Urinary bladder (tissue), 4 donors: ENCODE results near the gene MDM4. TPM values are rescaled to one million over a fixed set of nuclear protein-coding genes. Genes with fewer than 3 reads are reported as not detected.
"Not testable (repeated sequence)": the region's sequence is repeated elsewhere in the genome, so short reads cannot be mapped to it uniquely, and the experiment has no call there.

Source experiments
- DNase-seq: peaks from one replicate; pipeline ENCODE4 v3.0.0-alpha.2; 2015; ENCODE audit errors: extremely low spot score
- H3K27ac ChIP-seq: one replicate; pipeline ENCODE4 v1.5.1; 2013; ENCODE audit warnings: low read depth, mild to moderate bottlenecking, moderate library complexity
- H3K36me3 ChIP-seq: one replicate; pipeline ENCODE4 v1.6.1; 2013; ENCODE audit warnings: mild to moderate bottlenecking, moderate library complexity; ENCODE audit not compliant: insufficient read depth
- H3K4me1 ChIP-seq: one replicate; pipeline ENCODE4 v1.6.1; 2013; ENCODE audit warnings: mild to moderate bottlenecking, moderate library complexity; ENCODE audit not compliant: insufficient read depth
- H3K4me3 ChIP-seq: one replicate; pipeline ENCODE4 v1.5.1; 2013; ENCODE audit warnings: low read depth, low read length
- WGBS: extraction: QIAGEN DNeasy Blood & Tissue Kit; methylation state at CpG from one replicate; pipeline ENCODE4 v1.1.7; 2013; 5-methylcytosine and 5-hydroxymethylcytosine counted together
- polyA plus RNA-seq: library from polyadenylated mRNA; stranded (reverse); fragments of 200-250 nt; gene quantifications from one replicate; pipeline ENCODE4 v1.2.3, GENCODE V29; 2013
- total RNA-seq: library from RNA; depleted of rRNA; stranded (reverse); fragments of >200 nt; gene quantifications from one replicate; pipeline ENCODE4 v1.2.3, GENCODE V29; 2014
- donor health status: healthy with polysubstance abuse.
- donor health status: healthy.

The MDM4 gene
- total and polyA plus RNA-seq, 2 donors: 4.4 to 148 TPM

DNA sequence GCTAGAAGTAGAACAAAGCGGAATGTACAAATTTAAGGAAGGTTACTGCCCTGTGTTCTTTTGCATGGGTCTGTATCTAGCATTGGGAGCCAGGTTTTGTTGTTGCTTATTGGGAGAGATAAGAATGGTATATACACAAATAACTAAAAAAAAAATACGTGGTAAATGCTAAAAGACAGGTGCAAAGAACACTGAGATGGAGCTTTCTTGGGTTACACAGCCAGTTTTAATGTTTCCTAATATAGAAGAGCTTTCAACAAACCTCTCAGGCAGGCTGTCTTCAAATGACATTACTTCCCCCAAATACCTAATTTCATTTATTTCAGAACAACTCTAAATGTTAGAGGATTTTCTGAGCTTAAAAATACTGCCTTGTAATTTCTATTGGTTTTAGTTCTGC, 1.4 kb upstream of the MDM4 start:
- no peaks in the 10 kb centered on the region for H3K36me3 ChIP-seq
- H3K4me1 ChIP-seq: peaks cover 5% of the 10 kb centered on the region
- no peak for DNase-seq
- no peak overlapping the region for H3K27ac ChIP-seq
- WGBS: 69% methylated on average over 2 of the region's 2 CpGs
- H3K4me3 ChIP-seq: no peak overlapping the region

DNA sequence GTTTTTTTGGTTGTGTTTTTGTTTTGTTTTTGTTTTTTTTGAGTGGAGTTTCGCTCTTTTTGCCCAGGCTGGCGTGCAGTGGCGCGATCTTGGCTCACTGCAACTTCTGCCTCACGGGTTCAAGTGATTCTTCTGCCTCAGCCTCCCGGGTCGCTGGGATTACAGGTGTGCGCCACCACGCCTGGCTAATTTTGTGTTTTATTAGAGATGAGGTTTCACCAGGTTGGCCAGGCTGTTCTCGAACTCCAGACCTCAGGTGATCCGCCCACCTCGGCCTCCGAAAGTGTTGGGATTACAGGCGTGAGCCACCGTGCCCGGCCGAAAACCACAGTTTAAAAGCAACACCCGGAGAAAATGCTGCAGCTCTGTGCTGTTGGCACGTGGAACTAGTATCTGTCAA, 1.2 kb downstream of the MDM4 start:
- H3K4me1 ChIP-seq, DNase-seq, H3K27ac ChIP-seq, H3K36me3 ChIP-seq, H3K4me3 ChIP-seq: not testable (repeated sequence)
- WGBS: 91% methylated on average over 19 of the region's 19 CpGs

DNA sequence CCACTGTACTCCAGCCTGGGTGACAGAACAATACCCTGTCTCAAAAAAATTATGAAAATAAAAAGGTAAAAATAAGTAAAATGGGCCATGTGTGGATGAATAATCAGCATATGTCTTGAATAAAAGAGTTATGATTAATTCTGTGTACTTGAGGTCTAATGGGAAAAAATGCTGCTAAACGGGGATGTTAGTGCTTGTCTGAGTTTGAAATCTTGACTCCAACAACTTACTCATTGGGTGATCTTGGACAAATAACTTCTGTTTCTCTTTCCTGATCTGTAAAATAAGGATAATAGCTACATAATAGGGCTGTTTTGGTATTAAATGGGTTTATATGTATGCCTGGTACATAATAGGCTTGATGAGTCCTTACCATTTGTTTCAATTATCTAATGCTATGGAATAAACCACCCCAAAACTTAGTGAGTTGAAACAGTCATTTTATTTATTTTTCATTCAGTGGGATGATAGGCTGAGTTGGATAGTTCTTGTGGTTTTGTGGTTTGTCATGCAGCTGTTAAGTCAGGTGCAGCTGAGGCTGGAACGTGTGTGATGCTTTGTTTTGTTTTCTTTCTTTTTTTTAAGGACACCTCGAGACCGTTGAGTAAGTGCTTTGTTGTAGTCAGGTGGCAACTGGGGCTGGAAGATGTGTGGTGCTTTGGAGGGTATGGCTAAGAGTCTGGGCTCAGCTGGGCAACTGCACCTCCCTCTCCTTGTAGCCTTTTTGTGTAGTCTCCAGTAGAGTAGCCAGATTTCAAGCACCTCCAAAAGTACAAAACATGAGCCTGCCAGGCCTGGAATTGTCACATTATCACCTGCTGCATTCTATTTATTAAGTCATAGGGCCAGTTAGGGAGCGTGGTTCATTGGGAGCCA, 4.9 kb downstream of the MDM4 start:
- peaks cover 5% of the 10 kb centered on the region for H3K4me1 ChIP-seq
- peaks cover 1% of the 10 kb centered on the region for H3K36me3 ChIP-seq
- H3K27ac ChIP-seq: no peak overlapping the region
- 64% methylated on average over 5 of the region's 5 CpGs for WGBS
- DNase-seq: no peak
- no peak overlapping the region for H3K4me3 ChIP-seq

DNA sequence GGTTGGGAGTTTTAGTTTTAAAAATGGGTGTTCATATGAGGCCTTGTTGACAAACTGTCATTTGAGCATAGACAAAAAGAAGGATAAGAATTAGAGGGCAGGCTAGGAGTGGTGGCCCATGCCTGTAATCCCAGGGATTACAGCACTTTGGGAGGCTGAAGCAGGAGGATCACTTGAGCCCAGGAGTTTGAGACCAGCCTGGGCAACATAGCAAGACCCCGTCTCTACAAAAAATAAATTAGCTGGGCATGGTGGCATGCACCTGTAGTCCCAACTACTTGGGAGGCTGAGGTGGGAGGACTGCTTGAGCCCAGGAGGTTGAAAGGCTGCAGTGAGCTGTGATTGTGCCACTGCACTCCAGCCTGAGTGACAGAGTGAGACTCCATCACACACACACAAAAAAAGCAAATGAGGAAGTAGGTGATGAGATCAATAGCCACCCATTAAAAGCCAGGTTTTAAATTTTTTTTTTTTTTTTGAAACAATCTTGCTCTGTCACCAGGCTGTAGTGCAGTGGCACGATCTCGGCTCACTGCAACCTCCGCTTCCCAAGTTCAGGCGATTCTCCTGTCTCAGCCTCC, 5.8 kb downstream of the MDM4 start:
- not testable (repeated sequence) for H3K36me3 ChIP-seq, H3K4me1 ChIP-seq, H3K4me3 ChIP-seq, DNase-seq, H3K27ac ChIP-seq
- 77% methylated on average over 5 of the region's 5 CpGs for WGBS

DNA sequence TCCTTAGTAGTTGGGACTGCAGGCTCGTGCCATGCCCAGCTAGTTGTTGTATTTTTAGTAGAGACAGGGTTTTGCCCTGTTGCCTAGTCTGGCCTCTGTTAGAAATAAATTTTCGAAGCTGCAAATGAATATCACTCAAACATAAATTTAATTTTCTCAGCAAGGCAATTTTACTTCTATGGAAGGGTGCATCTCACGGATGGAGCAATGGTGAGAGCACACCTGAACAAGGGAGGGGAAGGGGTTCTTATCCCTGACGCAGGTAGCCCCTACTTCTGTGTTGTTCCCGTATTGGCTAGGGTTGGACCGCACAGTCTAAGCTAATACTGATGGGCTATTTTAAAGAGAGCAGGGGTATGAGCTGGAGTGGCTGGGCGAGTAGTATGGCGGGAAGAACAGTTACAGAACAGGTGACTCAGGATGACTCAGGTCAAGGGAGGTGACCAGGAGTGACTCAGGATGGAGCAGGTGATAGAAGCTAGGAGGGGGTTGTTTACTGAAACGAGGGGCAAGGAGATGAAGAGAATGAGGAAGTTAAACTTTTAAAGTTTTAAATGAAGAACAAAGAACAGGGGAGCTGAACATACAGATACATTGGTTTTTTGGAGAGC, 7.5 kb downstream of the MDM4 start:
- Histone ChIP-seq H3K36me3 (peaks cover 3% of the 10 kb centered on the region), H3K4me1 (peaks cover under 1% of the 10 kb centered on the region), H3K27ac (no peak overlapping the region), H3K4me3 (no peak overlapping the region)
- WGBS: 94% methylated on average over 9 of the region's 9 CpGs
- no peak for DNase-seq

DNA sequence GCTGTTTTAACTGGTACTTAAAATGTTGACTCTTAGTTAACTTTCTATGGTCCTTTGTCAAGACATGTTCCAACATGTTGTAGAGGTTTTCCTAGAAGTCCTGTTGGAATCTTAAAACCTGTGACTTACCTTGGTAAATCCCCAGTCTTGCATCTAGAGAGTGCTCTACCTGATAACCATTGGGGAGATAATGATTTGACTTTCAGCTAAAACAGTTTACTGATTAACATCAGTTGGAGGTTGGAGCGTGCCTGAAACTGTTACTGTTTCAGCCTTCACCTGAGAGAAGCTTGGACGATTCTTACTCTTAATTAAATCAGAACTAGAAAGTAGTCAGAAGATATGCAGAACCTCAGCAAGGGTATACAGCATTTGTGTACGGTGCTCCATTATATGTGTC, 8.8 kb downstream of the MDM4 start:
- DNase-seq: no peak
- Histone ChIP-seq H3K36me3 (peaks cover 6% of the 10 kb centered on the region), H3K27ac (no peak overlapping the region), H3K4me3 (no peak overlapping the region), H3K4me1 (no peaks in the 10 kb centered on the region)
- WGBS: 81% methylated on average over 3 of the region's 3 CpGs

DNA sequence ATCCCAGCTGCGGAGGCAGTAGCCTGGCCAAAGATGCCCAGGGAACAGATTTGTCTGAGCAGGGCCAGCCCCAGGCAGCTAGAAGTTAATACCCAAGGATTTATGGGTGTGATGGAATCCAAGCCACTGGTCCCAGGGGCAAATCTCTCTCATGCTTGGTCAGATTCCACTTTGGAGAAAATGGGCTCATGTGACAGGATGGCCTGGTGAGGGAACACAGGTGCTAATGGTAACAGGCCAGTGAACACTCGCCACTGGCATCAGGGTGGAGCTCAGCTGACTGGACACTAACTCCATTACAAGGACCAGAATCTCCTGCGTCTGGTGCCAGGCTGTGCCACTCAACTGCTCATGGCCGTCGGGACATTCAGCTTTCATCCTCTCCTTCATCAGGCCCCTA, 12.0 kb downstream of the MDM4 start:
- H3K4me1 ChIP-seq: no peaks in the 10 kb centered on the region
- H3K27ac ChIP-seq: no peak overlapping the region
- H3K36me3 ChIP-seq: peaks cover 8% of the 10 kb centered on the region
- no peak for DNase-seq
- no peak overlapping the region for H3K4me3 ChIP-seq
- 91% methylated on average over 5 of the region's 5 CpGs for WGBS

DNA sequence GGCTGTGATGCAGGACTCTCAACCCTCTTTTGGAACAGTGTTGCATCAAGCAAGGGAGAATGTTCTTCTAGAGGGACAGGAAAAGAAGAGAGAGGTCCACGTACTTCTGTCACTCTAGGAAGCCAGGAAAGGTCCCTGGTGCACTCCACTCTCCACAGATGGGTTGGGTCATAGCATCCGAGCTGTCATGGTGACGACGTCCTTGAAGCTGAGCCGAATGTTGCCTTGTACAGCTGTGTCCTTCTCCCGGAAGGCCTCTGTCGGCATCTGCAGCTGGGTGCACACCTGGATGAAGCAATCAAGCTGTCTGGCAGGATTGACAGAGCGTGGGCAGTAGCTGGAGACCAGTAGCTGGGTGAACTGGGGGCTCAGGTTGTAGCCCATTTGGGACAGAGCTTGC, 12.5 kb downstream of the MDM4 start:
- no peak overlapping the region for H3K27ac ChIP-seq
- 87% methylated on average over 8 of the region's 8 CpGs for WGBS

DNA sequence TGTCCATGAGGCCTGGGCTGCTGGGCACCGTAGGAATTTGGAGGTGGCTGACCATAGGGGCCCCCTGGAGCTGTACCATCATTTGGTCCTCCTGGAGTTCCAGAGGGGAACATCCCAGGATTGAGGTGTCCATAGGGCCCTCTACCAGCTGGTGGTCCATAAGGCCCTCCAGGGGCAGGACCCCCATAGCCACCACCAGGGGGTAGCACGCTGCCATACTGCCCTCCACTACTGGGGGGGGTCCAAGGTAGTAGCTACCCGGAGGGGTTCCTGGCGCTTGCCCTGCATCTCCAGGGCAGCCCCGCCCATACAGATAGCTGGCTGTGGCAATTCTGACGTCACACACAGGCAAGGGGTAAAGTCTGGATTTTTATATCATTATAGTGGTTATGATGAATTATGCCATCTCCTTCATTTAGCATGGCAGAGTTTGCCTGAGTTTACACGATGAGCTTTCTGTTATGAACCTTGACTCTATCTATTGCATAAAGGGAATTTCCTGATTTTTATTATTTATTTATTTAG, 13.2 kb downstream of the MDM4 start:
- DNase-seq: no peak
- Histone ChIP-seq H3K4me1 (no peaks in the 10 kb centered on the region), H3K4me3 (no peak overlapping the region), H3K36me3 (peaks cover 6% of the 10 kb centered on the region), H3K27ac (no peak overlapping the region)
- 86% methylated on average over 7 of the region's 7 CpGs for WGBS

More for the DNA sequence above, 12.5 kb downstream of the MDM4 start:
- Histone ChIP-seq H3K4me1 (no peaks in the 10 kb centered on the region), H3K36me3 (peaks cover 6% of the 10 kb centered on the region), H3K4me3 (no peak overlapping the region)
- no peak for DNase-seq

DNA sequence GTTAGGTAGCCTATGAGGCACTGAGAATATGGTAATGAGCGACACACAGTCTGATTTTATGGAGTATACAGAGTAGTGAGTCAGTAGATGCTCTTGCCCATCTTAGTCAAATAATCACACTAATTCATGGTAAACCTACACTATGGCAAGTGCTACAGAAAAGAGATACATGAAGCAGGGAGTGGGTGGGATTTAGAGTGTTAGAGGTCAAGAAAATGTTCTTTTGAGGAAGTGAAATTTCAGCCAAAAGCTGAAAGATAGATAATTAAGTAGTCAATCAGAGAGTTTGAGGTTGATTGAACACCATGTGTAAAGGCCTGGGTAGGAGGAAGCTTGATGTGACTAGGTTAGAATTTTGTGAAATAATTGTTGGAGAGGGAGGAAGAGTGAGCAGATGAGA, 14.7 kb downstream of the MDM4 start:
- DNase-seq: no peak
- Histone ChIP-seq H3K4me1 (no peaks in the 10 kb centered on the region), H3K36me3 (peaks cover 6% of the 10 kb centered on the region), H3K4me3 (no peak overlapping the region), H3K27ac (no peak overlapping the region)
- 96% methylated on average over 1 of the region's 1 CpG for WGBS

DNA sequence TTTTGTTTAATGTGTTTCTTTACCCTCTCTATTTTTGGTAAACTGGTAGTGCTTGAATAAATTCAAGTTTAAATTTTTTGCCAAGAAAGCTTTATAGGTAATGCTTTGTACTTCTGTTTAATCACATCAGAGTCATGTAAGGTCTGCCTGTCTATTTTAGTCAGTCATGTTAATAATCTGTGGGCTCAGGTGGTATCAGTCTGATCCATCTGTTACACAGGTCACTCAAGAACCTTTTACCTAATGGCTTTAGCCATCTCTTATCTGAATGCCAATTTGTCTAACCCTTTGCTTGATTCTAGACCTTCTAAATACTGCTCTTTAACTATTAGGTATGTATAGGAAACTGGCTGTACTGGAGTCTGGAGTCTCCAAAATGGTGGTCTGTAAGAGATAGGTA, 16.6 kb downstream of the MDM4 start:
- Histone ChIP-seq H3K4me1 (no peaks in the 10 kb centered on the region), H3K27ac (no peak overlapping the region), H3K4me3 (no peak overlapping the region), H3K36me3 (peaks cover 6% of the 10 kb centered on the region)
- DNase-seq: no peak

DNA sequence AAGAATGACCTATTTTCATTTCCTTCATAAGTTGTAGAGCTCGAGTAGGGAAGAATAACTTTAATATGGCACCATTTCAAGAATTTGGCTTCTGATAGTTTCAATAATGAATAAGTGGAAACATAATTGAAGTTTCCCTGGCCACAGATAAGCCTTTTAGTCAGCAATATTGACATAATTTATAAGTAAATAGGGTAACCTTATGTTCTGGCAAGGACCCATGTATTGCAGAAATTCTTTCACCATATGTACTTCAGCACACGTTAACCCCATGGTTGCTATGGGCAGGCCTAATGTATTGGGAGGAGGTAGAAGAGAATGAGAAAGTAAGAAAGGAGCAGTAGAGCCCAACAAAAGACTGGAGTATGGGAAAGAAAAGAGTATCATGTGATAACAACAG, 25.4 kb downstream of the MDM4 start:
- Histone ChIP-seq H3K36me3 (peaks cover 3% of the 10 kb centered on the region), H3K4me1 (no peaks in the 10 kb centered on the region), H3K4me3 (no peak overlapping the region), H3K27ac (no peak overlapping the region)
- WGBS: 69% methylated on average over 2 of the region's 2 CpGs
- DNase-seq: no peak

DNA sequence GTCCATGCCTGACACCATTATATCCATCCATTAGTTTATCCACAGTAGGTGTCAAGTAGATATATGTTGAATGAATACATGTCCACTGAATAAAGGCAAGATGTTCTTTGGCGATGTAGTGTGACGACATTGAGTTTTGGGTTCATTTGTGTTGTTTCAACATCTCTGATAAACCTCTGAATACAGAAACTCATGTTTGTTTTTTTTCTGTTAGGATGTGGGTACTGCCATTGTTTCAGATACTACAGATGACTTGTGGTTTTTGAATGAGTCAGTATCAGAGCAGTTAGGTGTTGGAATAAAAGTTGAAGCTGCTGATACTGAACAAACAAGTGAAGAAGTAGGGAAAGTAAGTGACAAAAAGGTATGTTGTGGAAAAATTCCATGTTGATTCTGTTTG, 28.1 kb downstream of the MDM4 start:
- peaks cover 3% of the 10 kb centered on the region for H3K36me3 ChIP-seq
- H3K27ac ChIP-seq: no peak overlapping the region
- H3K4me3 ChIP-seq: no peak overlapping the region
- H3K4me1 ChIP-seq: no peaks in the 10 kb centered on the region
- DNase-seq: no peak
- WGBS: 97% methylated on average over 2 of the region's 2 CpGs

DNA sequence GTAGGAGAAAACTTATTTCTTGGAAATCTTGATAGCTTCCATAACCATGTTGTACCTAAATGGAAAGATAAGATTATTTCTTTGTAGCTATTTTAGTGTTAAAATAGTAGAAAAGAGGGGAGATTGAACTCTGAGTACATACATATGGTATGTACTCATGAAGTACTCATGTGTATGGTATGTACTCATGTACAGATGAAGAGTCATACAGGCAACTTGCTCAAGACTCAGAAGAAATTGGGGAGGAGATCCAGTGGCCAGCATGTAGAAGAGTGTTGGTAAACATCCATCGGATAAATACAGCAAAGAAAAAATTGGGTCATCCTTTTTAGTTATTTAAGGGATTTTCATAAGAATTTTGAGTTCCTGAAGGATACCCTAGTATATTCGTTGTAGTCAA, 29.0 kb downstream of the MDM4 start:
- DNase-seq: no peak
- H3K4me3 ChIP-seq: no peak overlapping the region
- WGBS: 96% methylated on average over 2 of the region's 2 CpGs
- no peaks in the 10 kb centered on the region for H3K4me1 ChIP-seq
- H3K36me3 ChIP-seq: peaks cover 5% of the 10 kb centered on the region
- H3K27ac ChIP-seq: no peak overlapping the region
